T-helper 9 cell (primary cell): ENCODE results near the gene DGAT2.

Experiments
- DNase-seq: peaks from one replicate; pipeline ENCODE4 v3.0.0-alpha.2; 2020

The DGAT2 gene

DNA sequence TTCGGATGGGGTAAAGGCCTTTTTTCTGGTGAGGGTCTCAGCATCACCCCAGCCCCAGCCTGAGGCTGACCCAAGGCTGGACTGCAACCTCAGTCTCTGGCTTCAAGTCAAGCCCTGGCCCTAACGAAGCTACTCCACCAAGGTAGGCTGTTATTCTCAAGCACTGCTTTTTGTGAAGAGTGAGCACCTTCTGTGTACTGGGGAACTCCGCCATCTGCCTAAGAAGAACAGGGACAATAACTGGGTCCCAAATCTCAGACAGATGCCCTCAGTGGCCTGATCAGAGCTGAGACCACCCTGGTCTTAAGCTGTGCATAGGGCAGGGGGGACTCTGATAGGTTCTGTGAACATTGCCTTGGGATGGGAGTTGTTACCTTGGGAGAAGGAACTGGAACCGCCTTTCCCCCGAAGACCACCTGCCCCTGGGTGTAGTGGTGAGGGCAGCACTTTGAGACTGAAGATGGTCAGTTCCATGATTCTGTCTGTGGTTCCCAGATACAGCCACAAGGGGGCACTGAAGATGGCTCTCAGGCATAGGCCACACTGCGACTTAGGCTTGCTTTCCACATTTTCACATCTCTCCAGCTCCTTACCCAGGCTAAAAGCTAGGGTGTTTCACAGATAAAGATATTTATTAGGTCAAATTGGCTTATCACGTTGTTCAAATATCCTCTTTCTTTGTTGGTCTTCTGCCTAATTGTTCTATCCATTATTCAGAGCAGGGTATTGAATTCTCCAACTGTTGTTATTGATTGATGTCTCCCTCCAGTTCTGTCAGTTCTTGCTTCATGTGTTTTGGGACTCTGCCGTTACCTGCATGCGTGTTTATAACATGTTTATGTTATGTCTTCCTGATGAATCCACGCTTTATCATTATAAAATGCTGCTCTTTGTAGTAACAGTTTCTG is 34.6 kb downstream of the DGAT2 start:
- DNase-seq = peak; percentile 63

DNA sequence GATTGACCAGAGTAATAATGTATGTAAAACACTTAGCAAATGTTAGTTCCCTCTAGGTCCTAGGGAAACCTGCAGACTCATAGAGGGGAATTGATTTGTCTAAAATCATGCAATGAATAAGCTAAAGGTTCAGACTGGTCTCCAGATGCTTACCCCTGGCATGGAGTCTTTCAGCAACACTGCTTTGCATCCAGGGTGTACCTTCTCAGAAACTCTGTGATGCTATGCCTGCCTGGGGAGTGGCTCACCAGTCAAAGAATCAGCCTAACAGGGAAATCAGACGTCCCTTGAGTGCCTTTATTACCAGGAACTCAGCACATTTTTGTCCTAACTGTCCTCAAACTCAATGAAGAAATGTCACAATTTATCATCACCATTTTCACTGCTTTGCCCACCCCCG is 40.5 kb downstream of the DGAT2 start:
- no peak for DNase-seq

GRCh38 chr11:75809991-75810390 is 41.4 kb downstream of the DGAT2 start:
- no peak for DNase-seq

DNA sequence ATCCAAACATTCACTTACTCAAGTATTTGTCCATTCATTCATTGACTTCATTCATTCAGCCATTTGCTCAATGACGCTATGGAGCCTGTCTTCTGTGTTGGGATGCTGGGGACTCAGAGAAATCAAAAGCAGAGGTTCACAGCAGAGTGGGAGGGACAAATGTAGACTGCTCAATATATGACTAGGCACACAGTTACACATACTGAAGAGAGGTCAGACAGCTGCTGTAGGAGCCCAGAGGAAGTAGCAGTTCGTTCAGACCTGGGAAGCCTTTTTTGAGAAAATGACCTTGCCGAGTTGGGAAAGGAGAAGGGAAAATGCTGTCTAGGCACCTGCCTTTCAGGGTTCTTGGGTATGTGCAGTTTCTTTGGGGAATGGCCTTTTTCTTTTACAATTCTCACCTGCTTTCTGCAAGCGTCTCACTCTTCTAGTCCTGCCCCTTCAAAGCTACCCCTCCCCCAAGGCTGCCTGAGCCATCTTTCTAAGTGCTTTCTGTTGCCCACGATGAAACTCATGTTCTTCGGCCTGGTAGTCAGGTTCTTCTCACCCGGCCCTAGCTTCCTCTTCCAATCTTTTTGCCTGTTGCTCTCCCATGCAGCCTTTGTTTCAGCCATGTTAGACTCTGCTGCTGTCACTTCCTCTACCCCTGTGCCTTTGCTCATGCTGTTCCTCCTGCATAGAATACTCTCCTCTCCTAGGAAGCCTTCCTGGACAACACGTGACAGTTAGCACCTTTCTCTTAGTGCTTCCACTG is 42.2 kb downstream of the DGAT2 start:
- DNase-seq = no peak

GRCh38 chr11:75811485-75811884 is 42.9 kb downstream of the DGAT2 start:
- no peak for DNase-seq

DNA sequence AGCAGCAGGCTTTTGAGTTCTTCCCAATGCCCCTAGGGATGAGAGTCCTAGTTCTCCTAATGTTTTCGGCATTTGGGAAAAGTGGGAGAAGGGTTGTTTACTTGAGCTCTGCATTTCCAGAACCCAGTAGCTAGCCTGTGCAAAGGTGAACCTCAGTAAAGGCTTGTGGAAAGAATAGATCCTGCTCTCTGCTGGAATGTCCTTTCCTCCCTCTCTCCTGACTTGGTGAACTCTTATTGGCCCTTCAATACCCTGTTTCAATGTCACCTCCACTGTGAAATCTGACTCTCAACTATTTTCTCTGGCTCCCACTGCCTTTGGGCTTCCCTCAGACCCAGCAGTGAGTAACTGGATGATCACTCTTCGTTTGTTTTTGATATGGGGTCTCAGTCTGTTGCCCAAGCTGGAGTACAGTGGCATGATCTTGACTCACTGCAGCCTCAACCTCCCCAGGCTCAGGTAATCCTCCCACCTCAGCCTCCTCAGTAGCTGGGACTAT is 44.0 kb downstream of the DGAT2 start:
- DNase-seq = no peak

- no peak for DNase-seq
Observed at GRCh38 chr11:75813124-75813523, 44.5 kb downstream of the DGAT2 start.

GRCh38 chr11:75813622-75814039 is 45.1 kb downstream of the DGAT2 start:
- no peak for DNase-seq

- DNase-seq = no peak
Observed at GRCh38 chr11:75814363-75814676, 45.7 kb downstream of the DGAT2 start.

DNA sequence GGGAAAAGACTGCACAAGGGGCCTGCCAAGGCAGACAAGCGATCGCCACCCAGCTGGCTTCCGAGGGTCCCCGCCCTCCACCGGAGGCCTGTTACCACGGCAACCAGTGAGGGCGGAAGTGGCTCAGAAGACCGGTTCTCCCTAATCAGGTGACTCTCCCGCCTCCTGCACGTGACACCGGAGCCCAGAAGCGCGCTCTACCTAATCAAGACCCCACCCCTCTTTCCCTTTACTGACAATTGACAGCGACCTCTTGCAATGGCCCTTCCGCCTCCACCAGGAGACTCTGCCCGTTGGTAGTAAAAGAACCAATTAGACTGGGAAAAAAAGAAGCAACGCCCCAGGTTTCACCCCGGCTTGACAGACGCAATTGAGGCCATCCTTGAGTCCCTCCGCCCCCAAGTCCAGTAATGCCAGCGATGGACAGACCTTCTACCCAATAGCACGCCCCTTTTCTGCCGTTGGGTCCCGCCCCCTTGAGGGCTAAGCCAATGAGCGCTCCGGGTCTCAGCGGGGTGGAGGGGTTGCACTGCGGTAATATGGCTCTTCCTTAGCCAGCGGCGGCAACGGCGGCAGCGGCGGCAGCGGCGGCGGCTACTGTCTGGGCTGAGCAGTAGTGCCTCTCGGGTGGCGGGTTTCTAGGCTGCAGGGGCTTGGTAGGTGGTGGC is 46.2 kb downstream of the DGAT2 start, which contains the start of gene UVRAG:
TSS of gene UVRAG (plus strand) at position 534 of the 668 bp plus-strand sequence. CDS start 198 bp downstream, outside the sequence.
- DNase-seq = peak; percentile 97

- peak; percentile 44 for DNase-seq
Observed at GRCh38 chr11:75815345-75816168, 47.0 kb downstream of the DGAT2 start.

DNA sequence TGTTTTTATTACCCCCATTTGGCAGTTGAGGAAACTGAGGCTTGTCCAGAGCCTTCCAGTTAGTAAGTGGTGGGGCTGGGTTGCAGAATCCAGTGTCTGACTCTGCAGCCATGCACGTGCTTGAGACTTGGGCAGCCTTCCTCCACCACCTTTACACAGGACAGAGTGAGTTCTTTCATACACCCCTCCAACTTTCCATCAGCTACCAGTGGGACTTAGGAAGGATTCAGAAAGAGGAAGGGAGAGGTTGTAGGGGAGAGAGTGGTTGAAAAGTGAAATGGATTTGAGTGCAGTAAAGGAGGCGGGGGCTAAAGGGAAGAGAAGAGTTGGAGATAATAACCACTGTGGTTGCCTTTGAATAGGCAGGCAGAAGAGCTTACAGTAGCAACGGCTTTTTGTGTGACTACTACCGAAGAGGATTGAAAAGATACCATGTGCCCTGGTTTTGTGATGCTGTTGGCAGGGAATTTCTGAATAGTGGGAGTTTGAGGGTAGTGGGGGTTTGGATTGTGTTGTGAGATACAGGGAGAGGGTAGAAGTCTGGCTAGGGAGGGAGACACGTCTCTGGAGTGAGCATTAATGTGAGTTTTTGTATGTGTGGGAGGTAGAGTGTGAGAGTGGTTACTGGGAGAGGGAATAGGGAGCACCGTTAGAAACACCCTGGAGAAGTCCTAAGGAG is 48.1 kb downstream of the DGAT2 start:
- DNase-seq = no peak

DNA sequence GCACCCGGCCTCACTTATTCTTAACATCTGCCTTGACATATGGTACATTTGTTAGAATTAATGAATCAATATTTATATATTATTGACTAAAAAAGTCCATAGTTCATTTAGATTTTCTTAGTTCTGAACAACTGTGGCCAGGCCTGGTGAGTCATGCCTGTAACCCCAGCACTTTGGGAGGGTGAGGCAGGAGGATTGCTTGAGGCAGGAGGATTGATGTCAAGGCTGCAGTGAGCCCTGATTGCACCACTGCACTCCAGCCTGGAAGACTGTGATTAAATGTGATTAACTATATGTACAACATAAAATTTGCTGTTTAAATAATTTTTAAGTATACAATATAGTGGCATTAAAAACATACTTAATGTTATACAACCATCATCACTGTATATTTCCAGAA is 52.1 kb downstream of the DGAT2 start:
- DNase-seq = no peak

DNA sequence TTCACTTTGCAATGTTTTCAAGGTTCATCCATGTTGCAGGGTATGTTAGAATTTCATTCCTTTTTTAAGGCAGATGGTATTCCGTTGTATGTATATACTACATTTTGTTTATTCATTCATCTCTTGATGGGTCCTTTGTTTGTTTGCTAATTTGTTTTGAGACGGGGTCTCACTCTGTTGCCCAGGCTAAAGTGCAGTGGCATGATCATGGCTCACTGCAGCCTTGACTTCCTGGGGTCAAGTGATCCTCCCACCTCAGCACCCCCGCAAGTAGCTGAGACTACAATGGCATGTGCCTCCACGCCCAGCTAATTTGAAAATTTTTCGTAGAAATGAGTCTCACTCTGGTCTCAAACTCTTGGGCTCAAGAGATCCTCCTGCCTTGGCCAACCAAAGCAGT is 52.6 kb downstream of the DGAT2 start:
- DNase-seq = no peak

DNA sequence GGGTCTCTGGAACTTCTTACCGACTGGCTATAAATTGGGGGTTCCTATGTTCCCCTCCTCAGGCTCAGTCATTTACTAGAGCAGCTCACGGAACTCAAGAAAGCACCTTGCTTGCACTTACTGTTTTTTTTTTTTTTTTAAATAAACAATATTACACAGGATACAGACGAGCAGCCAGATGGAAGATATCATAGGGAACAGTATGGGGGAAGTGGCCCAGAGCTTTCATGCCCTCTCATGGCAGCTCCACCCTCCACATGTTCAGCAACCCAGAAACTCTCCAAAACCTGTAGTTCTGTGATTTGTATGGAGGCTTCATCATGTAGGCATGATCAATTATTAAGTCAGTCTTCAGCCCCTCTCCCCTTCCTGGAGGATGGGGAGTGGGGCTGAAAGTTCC is 54.0 kb downstream of the DGAT2 start:
- no peak for DNase-seq

GRCh38 chr11:75823415-75823814 is 54.8 kb downstream of the DGAT2 start:
- no peak for DNase-seq

DNA sequence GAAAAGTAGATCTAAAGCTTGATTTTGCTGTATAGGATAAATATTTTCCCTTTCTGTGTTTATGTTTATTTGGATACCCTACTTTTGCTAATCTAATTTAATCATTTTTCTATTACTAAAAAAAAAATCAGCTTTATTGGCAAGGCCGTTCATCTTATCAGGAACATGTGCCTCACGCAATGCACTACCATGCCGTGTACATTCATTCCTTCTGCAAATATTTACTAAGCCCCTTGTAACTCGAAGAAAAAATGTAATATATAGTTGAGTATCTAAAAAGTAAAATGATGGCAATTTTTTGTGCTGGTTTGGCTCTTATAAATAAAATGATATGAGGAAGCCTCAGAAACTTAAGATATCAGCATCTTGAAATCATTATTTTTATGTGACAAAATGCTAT is 55.4 kb downstream of the DGAT2 start:
- no peak for DNase-seq

DNA sequence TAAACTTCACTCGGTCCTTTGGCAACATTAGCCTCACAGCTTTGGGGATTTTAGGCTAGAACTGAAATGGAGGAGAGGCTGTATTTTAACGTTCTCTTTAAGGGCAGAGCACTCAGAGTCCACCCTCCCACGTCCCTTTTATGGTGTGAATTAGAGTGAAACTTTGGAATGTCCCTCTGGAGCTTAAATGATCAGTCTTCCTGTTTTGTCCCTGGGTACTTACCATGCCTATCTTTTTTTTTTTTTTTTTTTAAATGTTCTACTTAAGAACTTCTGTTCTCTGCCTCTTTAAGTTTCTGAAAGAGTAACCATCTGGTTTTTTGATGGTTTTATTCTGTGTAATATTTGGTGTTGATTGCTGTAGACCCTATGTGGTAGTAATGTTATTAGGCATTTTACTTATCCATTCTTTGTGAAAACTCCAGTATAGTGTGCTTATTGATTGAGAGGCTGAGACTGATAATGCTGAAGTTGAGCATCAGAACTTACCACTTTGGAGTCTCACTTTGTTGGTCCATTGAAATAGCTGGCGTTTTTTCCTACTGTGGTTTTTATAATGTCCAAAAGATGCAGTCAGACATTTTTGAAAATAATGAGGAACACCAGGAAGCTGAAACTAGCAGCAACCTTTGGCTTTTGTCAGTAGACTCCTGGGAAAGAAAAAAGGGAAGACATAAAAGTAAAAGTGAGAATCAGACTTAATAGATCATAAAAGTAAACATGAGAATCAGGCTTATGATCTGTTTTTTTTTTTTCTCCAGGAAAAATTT is 58.1 kb downstream of the DGAT2 start:
- DNase-seq = no peak

- DNase-seq = no peak
Observed at GRCh38 chr11:75827562-75827961, 59.0 kb downstream of the DGAT2 start.

GRCh38 chr11:75831915-75832502 is 63.4 kb downstream of the DGAT2 start:
- no peak for DNase-seq

- DNase-seq = no peak
Observed at GRCh38 chr11:75834728-75835127, 66.2 kb downstream of the DGAT2 start.
